Tibial nerve (tissue), 4 donors: ENCODE measurements around the gene BCKDHA. TPM values are rescaled to one million over a fixed set of nuclear protein-coding genes. Genes with fewer than 3 reads are reported as not detected.

ENCODE experiments used
- DNase-seq, 2 donors: peaks; one replicate each; pipeline ENCODE4 v3.0.0-alpha.2; 2019; ENCODE audit warnings: low spot score in 2 of 2
- H3K27ac ChIP-seq, 4 donors: fragments of 200-600 bp; sonication (generic) in 3 of 4; one replicate each; pipeline ENCODE4 v1.5.1; 2017 to 2019; ENCODE audit warnings: mild to moderate bottlenecking in 1 of 4
- H3K27me3 ChIP-seq, 2 donors: fragments of 200-600 bp; sonication (generic) in 1 of 2; one replicate each; pipeline versions ENCODE4 v1.5.1 to v1.6.0; 2017 to 2019
- H3K36me3 ChIP-seq, 3 donors: fragments of 200-600 bp; sonication (generic); one replicate each; pipeline ENCODE4 v1.5.1; 2018 to 2019
- H3K4me1 ChIP-seq, 4 donors: fragments of 200-600 bp; sonication (generic) in 3 of 4; one replicate each; pipeline ENCODE4 v1.5.1; 2017 to 2019
- H3K4me3 ChIP-seq, 4 donors: fragments of 200-600 bp; sonication (generic) in 3 of 4; one replicate each; pipeline ENCODE4 v1.5.1; 2017 to 2019; ENCODE audit warnings: mild to moderate bottlenecking in 1 of 4, moderate library complexity in 1 of 4
- H3K9me3 ChIP-seq, 4 donors: fragments of 200-600 bp; sonication (generic) in 3 of 4; one replicate each; pipeline ENCODE4 v1.5.1; 2017 to 2019
- EP300 ChIP-seq, 2 donors: sonication (generic); formaldehyde crosslinking; IDR thresholded peaks; one replicate each; pipeline ENCODE4 v1.6.1; 2017; ENCODE audit warnings: antibody characterized with exemption in 2 of 2, mild to moderate bottlenecking in 1 of 2
- POLR2A ChIP-seq, 2 donors: fragments of 450-650 bp; IDR thresholded peaks; one replicate each; pipeline ENCODE4 v1.6.1; 2017; ENCODE audit warnings: antibody characterized with exemption in 2 of 2, mild to moderate bottlenecking in 2 of 2, moderate library complexity in 2 of 2
- WGBS, 2 donors: methylation state at CpG; one replicate each; pipeline ENCODE4 v1.1.5; 2018; 5-methylcytosine and 5-hydroxymethylcytosine counted together
- total RNA-seq, 4 donors: library from RNA; depleted of rRNA; stranded (reverse); fragments of >200 nt; gene quantifications; one replicate each; pipeline ENCODE4 v1.1.0, GENCODE V29; 2016
- TF ChIP-seq, protein P1 (sequence below), 5 experiments: fragments of 200-600 bp in 3 of 5; fragments of 450-650 bp in 2 of 5; sonication (generic) in 3 of 5; IDR thresholded peaks; one replicate each; pipeline ENCODE4 v1.5.1; 2016 to 2019; ENCODE audit warnings: antibody characterized with exemption in 5 of 5, mild to moderate bottlenecking in 3 of 5, moderate library complexity in 2 of 5

BCKDHA gene
- total RNA-seq, 4 donors from 2014 or later, result 48.6 to 61.4 (median 54.2) TPM

DNA sequence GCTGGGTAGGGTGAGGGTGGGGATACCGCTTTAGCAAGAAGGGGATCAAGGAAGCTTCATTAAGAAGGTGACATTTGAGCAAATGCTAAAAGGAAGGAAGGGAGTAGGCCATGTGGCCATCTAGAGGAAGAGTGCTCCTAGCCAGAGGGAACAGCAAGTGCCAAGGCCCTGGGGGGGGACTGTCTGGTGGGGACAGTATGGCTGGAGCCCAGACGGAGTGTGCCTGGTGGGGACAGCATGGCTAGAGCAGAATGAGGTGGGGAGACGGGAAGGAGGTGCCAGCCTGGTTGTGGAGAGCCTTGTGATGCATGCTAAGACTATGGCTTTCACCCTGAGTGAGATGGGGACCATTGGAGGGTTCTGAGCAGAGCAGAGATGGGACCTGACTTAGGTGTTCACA, 41.8 kb upstream of the BCKDHA start:
- DNase-seq, result no peak
- WGBS, 2 donors, result 68 to 72% methylated on average over 3 of the region's 3 CpGs
- H3K27ac ChIP-seq, result no peak overlapping the region

DNA sequence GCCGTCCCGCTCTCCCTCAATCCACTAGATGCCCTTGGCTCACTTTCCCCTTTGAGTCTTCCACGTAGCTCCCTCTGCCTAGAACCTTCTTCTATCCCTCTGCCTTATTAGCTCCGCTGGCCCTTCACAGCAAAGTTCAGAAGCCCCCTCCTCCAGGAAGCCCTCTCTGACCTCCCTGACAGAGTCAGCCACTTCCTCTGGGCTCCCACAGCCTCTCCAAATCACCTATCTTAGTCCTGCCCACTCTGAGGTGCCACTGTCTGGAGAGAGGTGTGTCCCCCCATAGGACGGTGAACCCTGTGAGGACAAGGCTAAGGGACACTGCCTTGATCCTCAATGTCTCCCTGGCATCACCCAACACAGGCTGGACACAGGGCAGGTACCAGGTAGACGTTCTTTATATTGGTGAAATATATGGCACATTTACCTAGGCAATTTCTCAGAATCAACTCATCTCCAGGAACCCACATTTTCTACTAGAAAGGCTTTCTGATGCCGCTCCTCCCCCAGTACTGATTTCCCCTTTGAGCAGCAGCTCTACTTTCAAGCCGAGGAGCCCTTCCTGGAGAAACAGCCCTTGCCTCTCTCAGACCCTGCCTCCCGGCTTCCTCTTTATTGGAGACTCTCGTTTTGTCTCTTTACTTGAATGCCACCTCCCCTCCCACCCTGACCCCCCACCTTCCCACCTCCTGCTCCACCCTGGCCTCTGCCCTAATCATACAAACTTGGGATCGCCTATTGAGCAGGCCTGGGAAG, 40.5 kb upstream of the BCKDHA start:
- TF ChIP-seq EP300 (IDR thresholded peaks at IDR 0.05) (no peak), POLR2A (IDR thresholded peaks at IDR 0.05) (no peak)
- TF ChIP-seq, protein P1, sequence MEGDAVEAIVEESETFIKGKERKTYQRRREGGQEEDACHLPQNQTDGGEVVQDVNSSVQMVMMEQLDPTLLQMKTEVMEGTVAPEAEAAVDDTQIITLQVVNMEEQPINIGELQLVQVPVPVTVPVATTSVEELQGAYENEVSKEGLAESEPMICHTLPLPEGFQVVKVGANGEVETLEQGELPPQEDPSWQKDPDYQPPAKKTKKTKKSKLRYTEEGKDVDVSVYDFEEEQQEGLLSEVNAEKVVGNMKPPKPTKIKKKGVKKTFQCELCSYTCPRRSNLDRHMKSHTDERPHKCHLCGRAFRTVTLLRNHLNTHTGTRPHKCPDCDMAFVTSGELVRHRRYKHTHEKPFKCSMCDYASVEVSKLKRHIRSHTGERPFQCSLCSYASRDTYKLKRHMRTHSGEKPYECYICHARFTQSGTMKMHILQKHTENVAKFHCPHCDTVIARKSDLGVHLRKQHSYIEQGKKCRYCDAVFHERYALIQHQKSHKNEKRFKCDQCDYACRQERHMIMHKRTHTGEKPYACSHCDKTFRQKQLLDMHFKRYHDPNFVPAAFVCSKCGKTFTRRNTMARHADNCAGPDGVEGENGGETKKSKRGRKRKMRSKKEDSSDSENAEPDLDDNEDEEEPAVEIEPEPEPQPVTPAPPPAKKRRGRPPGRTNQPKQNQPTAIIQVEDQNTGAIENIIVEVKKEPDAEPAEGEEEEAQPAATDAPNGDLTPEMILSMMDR (IDR thresholded peaks at IDR 0.05), result no peak
- no peaks in the 10 kb centered on the region for H3K9me3 ChIP-seq
- 72 to 77% methylated on average over 11 of the region's 11 CpGs for WGBS, 2 donors
- no peak overlapping the region for H3K4me3 ChIP-seq
- H3K27ac ChIP-seq, result no peak overlapping the region
- peaks cover 0 to 25% (median 0%) of the 10 kb centered on the region in 4 donors for H3K4me1 ChIP-seq
- no peak for DNase-seq
- no peaks in the 10 kb centered on the region for H3K27me3 ChIP-seq
- no peaks in the 10 kb centered on the region for H3K36me3 ChIP-seq

More for the DNA sequence above, 41.8 kb upstream of the BCKDHA start:
- TF ChIP-seq, protein P1 (IDR thresholded peaks at IDR 0.05), result no peak
- TF ChIP-seq EP300 (IDR thresholded peaks at IDR 0.05) (no peak), POLR2A (IDR thresholded peaks at IDR 0.05) (no peak)
- Histone ChIP-seq H3K36me3 (no peaks in the 10 kb centered on the region), H3K27me3 (no peaks in the 10 kb centered on the region), H3K4me3 (no peak overlapping the region), H3K4me1 (peaks cover 0 to 37% (median under 1%) of the 10 kb centered on the region in 4 donors), H3K9me3 (no peaks in the 10 kb centered on the region)

DNA sequence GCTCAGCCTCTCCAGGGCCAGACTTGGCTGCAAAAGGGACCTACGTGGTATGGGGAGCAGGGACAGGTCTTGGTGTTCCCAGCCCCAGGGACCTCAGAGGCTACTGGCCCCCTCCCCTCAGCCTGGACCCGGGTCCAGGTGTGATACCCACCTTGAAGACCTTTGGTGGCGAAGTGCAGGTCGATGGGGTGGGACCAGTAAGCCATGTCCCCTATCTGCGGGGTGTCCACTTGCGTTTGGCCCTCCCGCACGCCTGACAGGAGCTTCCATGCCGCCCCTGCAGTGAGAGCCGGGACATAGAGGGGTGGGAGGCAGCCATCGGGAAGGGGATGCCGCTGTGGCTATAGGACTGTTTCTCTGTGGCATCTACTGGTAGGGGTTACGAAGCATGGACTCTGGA, 39.9 kb upstream of the BCKDHA start:
- no peak overlapping the region for H3K27ac ChIP-seq
- no peak for DNase-seq
- no peaks in the 10 kb centered on the region for H3K27me3 ChIP-seq
- no peaks in the 10 kb centered on the region for H3K36me3 ChIP-seq
- TF ChIP-seq, protein P1 (IDR thresholded peaks at IDR 0.05), result no peak
- TF ChIP-seq EP300 (IDR thresholded peaks at IDR 0.05), result no peak
- TF ChIP-seq POLR2A (IDR thresholded peaks at IDR 0.05), result no peak
- no peak overlapping the region for H3K4me3 ChIP-seq
- no peaks in the 10 kb centered on the region for H3K9me3 ChIP-seq
- peaks cover 0 to 20% (median 0%) of the 10 kb centered on the region in 4 donors for H3K4me1 ChIP-seq
- WGBS, 2 donors, result 90% methylated on average over 13 of the region's 13 CpGs

DNA sequence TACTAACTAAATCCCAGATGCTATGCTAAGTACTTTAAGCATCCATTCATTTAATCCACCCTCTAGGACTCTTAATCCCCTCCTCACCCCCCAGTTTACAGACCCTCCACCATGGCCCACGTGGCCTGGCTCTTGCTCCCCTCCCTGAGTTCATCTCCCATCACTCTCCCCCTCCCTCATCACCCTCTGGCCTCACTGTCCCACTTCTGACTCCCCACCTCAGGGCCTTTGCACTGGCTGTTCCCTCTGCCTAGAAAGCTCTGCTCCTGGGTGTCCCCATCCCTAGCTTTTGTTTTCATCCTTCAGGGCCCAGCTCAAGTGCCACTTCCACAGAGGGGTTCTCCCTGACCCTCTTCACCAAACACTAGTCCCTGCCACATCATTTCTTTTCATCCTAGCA, 37.9 kb upstream of the BCKDHA start:
- Histone ChIP-seq H3K4me1 (peaks cover 0 to 14% (median 6%) of the 10 kb centered on the region in 4 donors), H3K36me3 (no peaks in the 10 kb centered on the region), H3K4me3 (no peak overlapping the region), H3K27me3 (no peaks in the 10 kb centered on the region), H3K27ac (no peak overlapping the region), H3K9me3 (no peaks in the 10 kb centered on the region)
- TF ChIP-seq POLR2A (IDR thresholded peaks at IDR 0.05) (no peak), EP300 (IDR thresholded peaks at IDR 0.05) (no peak)
- TF ChIP-seq, protein P1 (IDR thresholded peaks at IDR 0.05), result no peak
- no peak for DNase-seq
- WGBS, 2 donors, result 88 to 97% methylated on average over 1 of the region's 1 CpG

DNA sequence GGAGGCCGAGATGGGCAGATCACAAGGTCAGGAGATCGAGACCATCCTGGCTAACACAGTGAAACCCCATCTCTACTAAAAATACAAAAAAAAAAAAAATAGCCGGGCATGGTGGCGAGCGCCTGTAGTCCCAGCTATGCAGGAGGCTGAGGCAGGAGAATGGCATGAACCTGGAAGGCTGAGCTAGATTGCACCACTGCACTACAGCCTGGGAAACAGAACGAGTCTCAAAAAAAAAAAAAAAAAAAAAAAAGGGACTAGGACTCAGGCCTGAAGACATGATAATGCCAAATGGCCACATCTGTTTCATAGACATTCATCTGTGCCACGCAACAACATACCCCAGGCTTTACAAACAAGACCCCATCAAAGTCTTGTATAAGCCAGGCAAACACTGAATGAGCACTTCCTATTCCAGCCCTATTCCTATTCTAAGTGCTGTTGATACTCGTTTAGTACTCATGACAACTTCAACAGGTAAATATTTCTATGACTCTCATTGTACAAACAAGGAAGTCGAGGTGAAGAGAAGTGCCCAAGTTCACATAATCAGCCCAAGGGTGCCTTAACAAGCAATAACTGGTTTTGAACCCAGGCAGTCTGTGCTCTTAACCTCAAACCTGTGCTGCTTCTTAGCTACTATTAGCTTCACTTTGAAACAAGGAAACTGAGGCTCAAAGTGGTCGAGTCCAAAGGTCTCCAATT, 35.3 kb upstream of the BCKDHA start:
- DNase-seq, result no peak
- Histone ChIP-seq H3K27me3 (no peaks in the 10 kb centered on the region), H3K9me3 (no peaks in the 10 kb centered on the region), H3K4me3 (no peak overlapping the region), H3K27ac (no peak overlapping the region), H3K4me1 (peaks cover 0 to 21% (median 9%) of the 10 kb centered on the region in 4 donors), H3K36me3 (no peaks in the 10 kb centered on the region)
- TF ChIP-seq EP300 (IDR thresholded peaks at IDR 0.05) (no peak), POLR2A (IDR thresholded peaks at IDR 0.05) (no peak)
- TF ChIP-seq, protein P1 (IDR thresholded peaks at IDR 0.05), result no peak
- 87 to 92% methylated on average over 10 of the region's 10 CpGs for WGBS, 2 donors
